PC-3 (cell line): ENCODE data around the gene POSTN. TPM values are rescaled to one million over a fixed set of nuclear protein-coding genes. Genes with fewer than 3 reads are reported as not detected.

Experiments used
- ATAC-seq: fragments of 200-7000 bp; cut with Tn5 transposase; 2 replicates; pipeline ENCODE4 v1.9.1; 2020; ENCODE audit warnings: mild to moderate bottlenecking, moderate library complexity
- BruUV-seq: library from RNA; stranded (reverse); fragments of 400-500 nt; replicated peaks from 2 replicates; lab custom pipeline; 2021; lab: Mats Ljungman, UMichigan
- CTCF ChIA-PET: fragments of 300-600 bp; sonication (Branson Sonifier 250); formaldehyde crosslinking; loops from one replicate; lab custom pipeline; 2022; ENCODE audit warnings: antibody characterized with exemption; lab: Charles Lee
- POLR2A ChIA-PET: fragments of 300-600 bp; sonication (Branson Sonifier 250); formaldehyde crosslinking; loops from one replicate; lab custom pipeline; 2022; ENCODE audit warnings: antibody characterized with exemption; ENCODE audit not compliant: unreplicated experiment; lab: Charles Lee
- DNase-seq: peaks from one replicate; pipeline ENCODE4 v3.0.0-alpha.2; 2015
- H2AFZ ChIP-seq: fragments of 300-600 bp; sonication (generic); 2 replicates; pipeline ENCODE4 v1.6.0; 2016; ENCODE audit warnings: antibody characterized with exemption, low read length
- H3F3A ChIP-seq: fragments of 300-600 bp; sonication (generic); one replicate; pipeline ENCODE4 v1.6.0; 2017; ENCODE audit warnings: antibody characterized with exemption, low read length, control low read depth, mild to moderate bottlenecking; ENCODE audit not compliant: unreplicated experiment
- H3K27ac ChIP-seq: fragments of 300-600 bp; sonication (generic); 2 replicates; pipeline ENCODE4 v1.5.1; 2016; ENCODE audit warnings: mild to moderate bottlenecking, low read length
- H3K27me3 ChIP-seq: fragments of 300-600 bp; sonication (generic); 2 replicates; pipeline ENCODE4 v1.6.1; 2016; ENCODE audit warnings: low read length, mixed read lengths
- H3K36me3 ChIP-seq: fragments of 300-600 bp; sonication (generic); 2 replicates; pipeline ENCODE4 v1.6.1; 2016; ENCODE audit warnings: low read depth, mixed run types, low read length, mixed read lengths
- H3K4me1 ChIP-seq: fragments of 300-600 bp; sonication (generic); 2 replicates; pipeline ENCODE4 v1.5.1; 2016; ENCODE audit warnings: low read length; ENCODE audit not compliant: insufficient read depth
- H3K4me2 ChIP-seq: fragments of 300-600 bp; sonication (generic); 2 replicates; pipeline ENCODE4 v1.6.0; 2016; ENCODE audit warnings: low read length
- H3K4me3 ChIP-seq: fragments of 300-600 bp; sonication (generic); 2 replicates; pipeline ENCODE4 v1.5.1; 2016; ENCODE audit warnings: mild to moderate bottlenecking, low read length, mixed read lengths
- H3K79me2 ChIP-seq: fragments of 300-600 bp; sonication (generic); 2 replicates; pipeline ENCODE4 v1.6.1; 2017; ENCODE audit warnings: low read length, mixed read lengths
- H3K9ac ChIP-seq: fragments of 300-600 bp; sonication (generic); 2 replicates; pipeline ENCODE4 v1.6.0; 2016; ENCODE audit warnings: mild to moderate bottlenecking, low read length
- H3K9me2 ChIP-seq: fragments of 300-600 bp; sonication (generic); replicated peaks from 2 replicates; pipeline ENCODE4 v1.6.1; 2016; ENCODE audit warnings: mixed run types, low read length, mixed read lengths
- H3K9me3 ChIP-seq: fragments of 300-600 bp; sonication (generic); 2 replicates; pipeline ENCODE4 v1.6.1; 2016; ENCODE audit warnings: low read length, mixed read lengths
- H4K20me1 ChIP-seq: fragments of 300-600 bp; sonication (generic); 2 replicates; pipeline ENCODE4 v1.6.1; 2016; ENCODE audit warnings: low read length, mixed read lengths
- EZH2 ChIP-seq: fragments of 300-600 bp; sonication (generic); IDR thresholded peaks from one replicate; pipeline ENCODE4 v1.6.1; 2017; ENCODE audit warnings: antibody characterized with exemption, mild to moderate bottlenecking, low read length; ENCODE audit not compliant: unreplicated experiment
- EZH2phosphoT487 ChIP-seq: fragments of 300-600 bp; sonication (generic); IDR thresholded peaks from 2 replicates; pipeline ENCODE4 v1.6.1; 2018; ENCODE audit warnings: mild to moderate bottlenecking, antibody characterized with exemption, low read length, borderline replicate concordance
- intact Hi-C: fragments of 100-400 bp; cut with micrococcal nuclease; formaldehyde crosslinking; loops from 2 replicates; pipeline ENCODE4 v1.9.0; 2023
- total RNA-seq: library from RNA; depleted of rRNA; stranded (reverse); fragments of >200 nt; gene quantifications from 2 replicates; pipeline ENCODE4 v1.2.3, GENCODE V29; 2014
- TF ChIP-seq, protein P1 (sequence below): fragments of 300-600 bp; sonication (generic); conservative IDR thresholded peaks from 2 replicates; pipeline ENCODE4 v1.5.1; 2017; ENCODE audit warnings: antibody characterized with exemption, low read depth, mild to moderate bottlenecking, low read length

Gene POSTN
- total RNA-seq, 1 experiment from 2014 or later: not detected

DNA sequence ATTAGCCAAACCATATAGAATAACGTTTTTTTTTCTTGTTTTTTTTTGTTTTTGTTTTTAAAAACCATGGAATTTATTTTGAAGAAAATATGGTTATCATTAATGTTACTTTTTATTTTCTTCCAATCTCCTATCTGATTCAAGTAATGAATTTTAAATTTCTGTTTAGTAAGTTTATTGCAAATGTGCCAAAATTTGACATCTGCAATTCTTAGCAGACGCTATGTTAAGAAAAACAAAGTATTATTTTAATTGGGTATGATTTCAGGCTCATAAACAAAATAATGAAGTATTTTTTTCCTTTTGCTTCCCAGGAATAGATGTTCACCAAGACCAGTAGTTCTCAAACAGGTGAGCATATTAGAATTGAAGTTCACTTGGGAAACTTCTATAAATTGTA lies 63.1 kb downstream of the POSTN start:
- Histone ChIP-seq H2AFZ (no peak overlapping the region), H3K36me3 (no peaks in the 10 kb centered on the region), H3F3A (no peaks in the 10 kb centered on the region), H3K9me2 (no peaks in the 10 kb centered on the region), H3K4me3 (no peak overlapping the region), H3K27me3 (no peaks in the 10 kb centered on the region), H3K4me2 (no peak overlapping the region), H3K9ac (no peak overlapping the region), H3K27ac (no peak overlapping the region), H4K20me1 (no peaks in the 10 kb centered on the region), H3K4me1 (no peaks in the 10 kb centered on the region), H3K9me3 (no peaks in the 10 kb centered on the region), H3K79me2 (no peaks in the 10 kb centered on the region)
- ATAC-seq (no peak), DNase-seq (no peak)
- no peak for TF ChIP-seq EZH2phosphoT487
- TF ChIP-seq, protein P1, sequence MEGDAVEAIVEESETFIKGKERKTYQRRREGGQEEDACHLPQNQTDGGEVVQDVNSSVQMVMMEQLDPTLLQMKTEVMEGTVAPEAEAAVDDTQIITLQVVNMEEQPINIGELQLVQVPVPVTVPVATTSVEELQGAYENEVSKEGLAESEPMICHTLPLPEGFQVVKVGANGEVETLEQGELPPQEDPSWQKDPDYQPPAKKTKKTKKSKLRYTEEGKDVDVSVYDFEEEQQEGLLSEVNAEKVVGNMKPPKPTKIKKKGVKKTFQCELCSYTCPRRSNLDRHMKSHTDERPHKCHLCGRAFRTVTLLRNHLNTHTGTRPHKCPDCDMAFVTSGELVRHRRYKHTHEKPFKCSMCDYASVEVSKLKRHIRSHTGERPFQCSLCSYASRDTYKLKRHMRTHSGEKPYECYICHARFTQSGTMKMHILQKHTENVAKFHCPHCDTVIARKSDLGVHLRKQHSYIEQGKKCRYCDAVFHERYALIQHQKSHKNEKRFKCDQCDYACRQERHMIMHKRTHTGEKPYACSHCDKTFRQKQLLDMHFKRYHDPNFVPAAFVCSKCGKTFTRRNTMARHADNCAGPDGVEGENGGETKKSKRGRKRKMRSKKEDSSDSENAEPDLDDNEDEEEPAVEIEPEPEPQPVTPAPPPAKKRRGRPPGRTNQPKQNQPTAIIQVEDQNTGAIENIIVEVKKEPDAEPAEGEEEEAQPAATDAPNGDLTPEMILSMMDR: no peak
- no peak for TF ChIP-seq EZH2
- no TSS peak for BruUV-seq
- CTCF ChIA-PET: no interaction called here
- intact Hi-C loops: no loop called here
- POLR2A ChIA-PET: no interaction called here

DNA sequence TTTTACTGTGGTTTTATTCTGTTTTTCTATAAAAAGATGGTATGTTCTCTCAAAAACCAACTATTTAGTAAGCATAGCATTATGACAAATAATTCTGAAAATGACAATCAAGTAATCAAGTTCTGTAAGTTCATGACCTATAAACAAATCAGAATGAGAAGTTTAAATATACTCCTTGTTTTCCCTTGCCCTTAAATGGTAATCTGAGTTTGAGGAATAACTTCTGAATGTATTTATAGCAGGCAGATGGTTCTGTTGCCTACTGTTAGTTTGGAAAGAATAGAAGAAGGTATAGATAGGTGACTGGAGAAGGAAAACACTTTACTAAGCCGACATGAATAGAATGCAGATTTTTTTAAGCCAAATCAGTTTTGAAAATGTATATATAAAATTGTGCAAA lies 63.9 kb downstream of the POSTN start:
- Histone ChIP-seq H3K79me2 (no peaks in the 10 kb centered on the region), H4K20me1 (no peaks in the 10 kb centered on the region), H3K9me2 (no peaks in the 10 kb centered on the region), H3K9me3 (no peaks in the 10 kb centered on the region), H3K4me3 (no peak overlapping the region), H3K4me1 (no peaks in the 10 kb centered on the region), H3K4me2 (no peak overlapping the region), H3K27me3 (no peaks in the 10 kb centered on the region), H2AFZ (no peak overlapping the region), H3K36me3 (no peaks in the 10 kb centered on the region), H3K9ac (no peak overlapping the region), H3F3A (no peaks in the 10 kb centered on the region), H3K27ac (no peak overlapping the region)
- intact Hi-C loops: no loop called here
- ChIA-PET CTCF (no interaction called here), POLR2A (no interaction called here)
- no peak for DNase-seq
- TF ChIP-seq EZH2phosphoT487: no peak
- TF ChIP-seq EZH2: no peak
- TF ChIP-seq, protein P1: no peak
- no peak for ATAC-seq
- no TSS peak for BruUV-seq

DNA sequence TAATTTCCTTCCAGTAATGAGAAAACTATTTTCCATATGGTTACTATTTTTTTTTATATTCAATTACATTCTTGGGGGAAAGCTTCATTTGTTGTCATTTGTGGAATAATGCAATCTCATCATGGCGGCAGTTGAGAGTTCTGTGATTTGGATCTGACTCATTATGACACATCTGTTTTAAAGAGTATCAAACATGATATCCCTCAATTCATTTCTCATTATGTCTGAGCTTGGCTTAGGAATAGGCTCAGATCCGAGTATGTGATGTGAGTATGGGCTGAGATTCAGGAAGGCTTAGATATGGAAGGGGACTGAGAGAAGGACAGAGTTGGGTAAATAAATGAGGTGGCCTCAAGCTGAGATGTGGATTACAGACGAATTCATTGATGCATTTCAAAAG lies 64.4 kb downstream of the POSTN start:
- H3K9ac ChIP-seq: no peak overlapping the region
- H3K79me2 ChIP-seq: no peaks in the 10 kb centered on the region
- H3K4me1 ChIP-seq: no peaks in the 10 kb centered on the region
- H3K4me2 ChIP-seq: no peak overlapping the region
- no peaks in the 10 kb centered on the region for H3K9me3 ChIP-seq
- 0 out of 2 replicates have a peak overlapping the region, but pooled peaks have one; percentile 23 for H3K27ac ChIP-seq
- H3F3A ChIP-seq: no peaks in the 10 kb centered on the region
- H2AFZ ChIP-seq: no peak overlapping the region
- ATAC-seq (no peak), DNase-seq (peak; percentile 37)
- no peak overlapping the region for H3K4me3 ChIP-seq
- BruUV-seq: no TSS peak
- ChIA-PET POLR2A (no interaction called here), CTCF (no interaction called here)
- H3K27me3 ChIP-seq: no peaks in the 10 kb centered on the region
- no peaks in the 10 kb centered on the region for H4K20me1 ChIP-seq
- intact Hi-C loops: no loop called here
- no peaks in the 10 kb centered on the region for H3K36me3 ChIP-seq
- no peaks in the 10 kb centered on the region for H3K9me2 ChIP-seq
- TF ChIP-seq, protein P1: no peak
- TF ChIP-seq EZH2phosphoT487 (no peak), EZH2 (no peak)
